CD4-positive, alpha-beta T cell treated with Interleukin-17A for 1 hour (primary cell): ENCODE results near the gene CDCP2.
"Not testable (repeated sequence)": the region's sequence is repeated elsewhere in the genome, so short reads cannot be mapped to it uniquely, and the experiment has no call there.

Experiments used
- DNase-seq: peaks from one replicate; pipeline ENCODE4 v3.0.0-alpha.2; 2020

CDCP2 gene

GRCh38 chr1:54167422-54168139 is 14.8 kb upstream of the CDCP2 start:
- DNase-seq, result no peak

- not testable (repeated sequence) for DNase-seq
Measured at GRCh38 chr1:54166357-54166756, 13.6 kb upstream of the CDCP2 start.

GRCh38 chr1:54165146-54165545 is 12.3 kb upstream of the CDCP2 start:
- no peak for DNase-seq

GRCh38 chr1:54163573-54163972 is 10.8 kb upstream of the CDCP2 start:
- no peak for DNase-seq

GRCh38 chr1:54163051-54163450 is 10.3 kb upstream of the CDCP2 start:
- no peak for DNase-seq

GRCh38 chr1:54161495-54162168 is 8.8 kb upstream of the CDCP2 start:
- DNase-seq, result no peak

- DNase-seq, result no peak
Measured at GRCh38 chr1:54160351-54160750, 7.6 kb upstream of the CDCP2 start.

GRCh38 chr1:54159733-54160316 is 7.0 kb upstream of the CDCP2 start:
- DNase-seq, result no peak

- DNase-seq, result no peak
Measured at GRCh38 chr1:54158071-54158470, 5.3 kb upstream of the CDCP2 start.

- no peak for DNase-seq
Measured at GRCh38 chr1:54157401-54157800, 4.6 kb upstream of the CDCP2 start.

GRCh38 chr1:54156986-54157385 is 4.2 kb upstream of the CDCP2 start:
- DNase-seq, result no peak

- DNase-seq, result no peak
Measured at GRCh38 chr1:54156201-54156600, 3.4 kb upstream of the CDCP2 start.

- no peak for DNase-seq
Measured at GRCh38 chr1:54153535-54154439, 987 bp upstream of the CDCP2 start.

GRCh38 chr1:54151013-54151412 is 1.8 kb downstream of the CDCP2 start:
- DNase-seq, result no peak

- DNase-seq, result no peak
Measured at GRCh38 chr1:54149734-54150133, 3.1 kb downstream of the CDCP2 start.

GRCh38 chr1:54144366-54144765 is 8.4 kb downstream of the CDCP2 start:
- no peak for DNase-seq

GRCh38 chr1:54142146-54142900 is 10.5 kb downstream of the CDCP2 start:
- DNase-seq, result no peak

- no peak for DNase-seq
Measured at GRCh38 chr1:54139711-54140110, 13.1 kb downstream of the CDCP2 start.

- no peak for DNase-seq
Measured at GRCh38 chr1:54138994-54139393, 13.8 kb downstream of the CDCP2 start.

GRCh38 chr1:54137534-54138061 is 15.2 kb downstream of the CDCP2 start:
- no peak for DNase-seq

- no peak for DNase-seq
Measured at GRCh38 chr1:54136963-54137533, 15.8 kb downstream of the CDCP2 start.
